DOHH2 (cell line): ENCODE measurements around the gene OR11A1.
"Not testable (repeated sequence)": the region's sequence is repeated elsewhere in the genome, so short reads cannot be mapped to it uniquely, and the experiment has no call there.

ENCODE experiments used
- H3F3A ChIP-seq: fragments of 200-600 bp; sonication (generic), shearing (Covaris generic); 2 replicates; pipeline ENCODE4 v1.6.0; 2016; ENCODE audit warnings: antibody characterized with exemption, mild to moderate bottlenecking; ENCODE audit not compliant: control insufficient read depth, insufficient read depth
- H3K27ac ChIP-seq: fragments of 200-600 bp; sonication (generic); 2 replicates; pipeline ENCODE4 v1.5.1; 2014; ENCODE audit warnings: low read depth, mild to moderate bottlenecking, low read length, moderate library complexity
- H3K27me3 ChIP-seq: fragments of 200-600 bp; sonication (generic); 2 replicates; pipeline ENCODE4 v1.6.1; 2014; ENCODE audit warnings: mild to moderate bottlenecking, low read length, mixed read lengths; ENCODE audit not compliant: control insufficient read depth
- H3K36me3 ChIP-seq: fragments of 200-600 bp; sonication (generic); 2 replicates; pipeline ENCODE4 v1.6.1; 2014; ENCODE audit warnings: mild to moderate bottlenecking, low read length, moderate library complexity, mixed read lengths; ENCODE audit not compliant: control insufficient read depth
- H3K4me1 ChIP-seq: fragments of 200-600 bp; sonication (generic); 2 replicates; pipeline ENCODE4 v1.6.1; 2014; ENCODE audit warnings: mild to moderate bottlenecking, low read length, mixed read lengths; ENCODE audit not compliant: control insufficient read depth
- H3K4me2 ChIP-seq: fragments of 200-600 bp; sonication (generic); 2 replicates; pipeline ENCODE4 v1.6.0; 2014; ENCODE audit warnings: mild to moderate bottlenecking, low read length, moderate library complexity
- H3K4me3 ChIP-seq: fragments of 200-600 bp; sonication (generic); 2 replicates; pipeline ENCODE4 v1.5.1; 2014; ENCODE audit warnings: mild to moderate bottlenecking, low read length, mixed read lengths
- H3K79me2 ChIP-seq: fragments of 200-600 bp; sonication (generic); 2 replicates; pipeline ENCODE4 v1.6.1; 2014; ENCODE audit warnings: mild to moderate bottlenecking, low read length, mixed read lengths; ENCODE audit not compliant: control insufficient read depth
- H3K9me2 ChIP-seq: fragments of 200-600 bp; sonication (generic); replicated peaks from 2 replicates; pipeline ENCODE4 v1.6.1; 2014; ENCODE audit warnings: mild to moderate bottlenecking, low read length, mixed read lengths; ENCODE audit not compliant: control insufficient read depth
- H3K9me3 ChIP-seq: fragments of 200-600 bp; sonication (generic); 2 replicates; pipeline ENCODE4 v1.6.1; 2014; ENCODE audit warnings: antibody characterized with exemption, low read length, mixed read lengths; ENCODE audit not compliant: control insufficient read depth, insufficient read depth
- H4K20me1 ChIP-seq: fragments of 200-600 bp; sonication (generic); 2 replicates; pipeline ENCODE4 v1.6.0; 2014; ENCODE audit warnings: low read depth, mild to moderate bottlenecking, antibody characterized with exemption, low read length, moderate library complexity; ENCODE audit not compliant: control insufficient read depth, insufficient read depth
- CTCF ChIP-seq: fragments of 200-600 bp; sonication (generic); IDR thresholded peaks from one replicate; pipeline ENCODE4 v1.5.1; 2014; ENCODE audit warnings: antibody characterized with exemption, mild to moderate bottlenecking, low read depth, low read length; ENCODE audit not compliant: poor library complexity, severe bottlenecking
- EZH2phosphoT487 ChIP-seq: fragments of 200-600 bp; sonication (generic); IDR thresholded peaks from 2 replicates; pipeline ENCODE4 v1.6.1; 2017; ENCODE audit warnings: borderline replicate concordance, mild to moderate bottlenecking, antibody characterized with exemption, low read length, moderate library complexity, mixed read lengths

The OR11A1 gene

DNA sequence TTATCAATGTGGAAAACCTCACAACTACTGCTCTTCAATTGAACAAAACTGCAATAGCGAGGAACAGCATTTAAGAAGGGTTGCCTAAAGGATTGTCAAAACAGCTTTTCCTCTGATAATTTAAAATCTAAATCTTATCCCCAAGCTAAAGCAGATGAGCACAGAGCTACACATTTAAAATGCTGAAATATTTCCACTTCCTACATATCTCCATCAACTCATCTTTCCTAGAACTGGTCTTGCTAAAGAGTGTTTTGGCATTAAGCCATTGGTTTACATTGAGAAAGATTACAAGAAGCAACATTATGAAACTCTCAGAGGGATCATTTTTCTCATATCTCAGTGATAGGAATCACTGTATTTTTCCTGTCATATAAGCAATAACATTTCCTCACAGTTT lies 14.2 kb downstream of the OR11A1 start:
- Histone ChIP-seq H3K27me3 (no peaks in the 10 kb centered on the region), H3K4me1 (no peaks in the 10 kb centered on the region), H3K4me3 (no peak overlapping the region), H3F3A (no peaks in the 10 kb centered on the region), H3K9me2 (no peaks in the 10 kb centered on the region), H3K79me2 (no peaks in the 10 kb centered on the region), H4K20me1 (no peaks in the 10 kb centered on the region), H3K4me2 (no peak overlapping the region), H3K9me3 (no peaks in the 10 kb centered on the region; the same call in 1 of the 2 replicates), H3K36me3 (no peaks in the 10 kb centered on the region), H3K27ac (no peak overlapping the region)
- TF ChIP-seq CTCF (no peak), EZH2phosphoT487 (no peak)

GRCh38 chr6:29439006-29439405 lies 17.9 kb downstream of the OR11A1 start, which contains the start of gene OR10C1:
Gene OR10C1 (plus strand): TSS chr6:29439306. CDS start chr6:29440016, 710 bp downstream.
- Histone ChIP-seq H3K36me3 (no peaks in the 10 kb centered on the region), H3F3A (no peaks in the 10 kb centered on the region), H3K9me3 (no peaks in the 10 kb centered on the region), H3K4me3 (no peak within 1 kb of the TSS), H4K20me1 (no peaks in the 10 kb centered on the region), H3K79me2 (no peaks in the 10 kb centered on the region), H3K27ac (no peak within 1 kb of the TSS), H3K4me1 (no peaks in the 10 kb centered on the region), H3K27me3 (no peaks in the 10 kb centered on the region), H3K4me2 (no peak within 1 kb of the TSS), H3K9me2 (no peaks in the 10 kb centered on the region)
- no peak for TF ChIP-seq CTCF

- H3K9me3 ChIP-seq, H4K20me1 ChIP-seq, H3K4me2 ChIP-seq, H3K27me3 ChIP-seq, H3K79me2 ChIP-seq, H3F3A ChIP-seq, H3K27ac ChIP-seq, H3K4me3 ChIP-seq, H3K9me2 ChIP-seq, H3K36me3 ChIP-seq, H3K4me1 ChIP-seq: not testable (repeated sequence)
Measured at GRCh38 chr6:29436730-29437129, 20.1 kb downstream of the OR11A1 start.

DNA sequence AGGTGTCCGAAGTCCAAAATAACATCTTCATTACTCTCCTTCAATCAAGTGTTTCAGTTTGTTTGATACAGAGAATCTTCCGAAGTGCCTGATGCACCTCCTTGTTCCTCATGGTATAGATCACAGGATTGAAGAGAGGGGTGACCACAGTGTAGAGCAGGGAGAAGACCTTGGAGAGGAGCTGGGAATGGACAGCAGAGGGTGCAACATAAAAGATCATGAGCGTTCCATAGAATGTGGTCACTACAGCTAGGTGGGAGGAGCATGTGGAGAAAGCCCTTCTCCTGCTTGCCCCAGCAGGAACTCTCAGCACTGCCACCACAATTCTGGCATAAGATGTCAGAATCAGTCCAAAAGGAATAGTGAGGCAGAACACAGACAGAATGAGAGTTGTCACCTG lies 30.2 kb downstream of the OR11A1 start:
- Histone ChIP-seq H3K9me2 (no peaks in the 10 kb centered on the region), H3K79me2 (no peaks in the 10 kb centered on the region), H4K20me1 (no peaks in the 10 kb centered on the region), H3K27ac (no peak overlapping the region), H3K27me3 (no peaks in the 10 kb centered on the region), H3K4me1 (no peaks in the 10 kb centered on the region), H3K36me3 (no peaks in the 10 kb centered on the region), H3K4me2 (no peak overlapping the region), H3K4me3 (no peak overlapping the region), H3F3A (no peaks in the 10 kb centered on the region), H3K9me3 (no peaks in the 10 kb centered on the region)
- TF ChIP-seq EZH2phosphoT487 = no peak
- no peak for TF ChIP-seq CTCF
